ENCODE measurements around the gene MPPED1.

MPPED1 gene

DNA sequence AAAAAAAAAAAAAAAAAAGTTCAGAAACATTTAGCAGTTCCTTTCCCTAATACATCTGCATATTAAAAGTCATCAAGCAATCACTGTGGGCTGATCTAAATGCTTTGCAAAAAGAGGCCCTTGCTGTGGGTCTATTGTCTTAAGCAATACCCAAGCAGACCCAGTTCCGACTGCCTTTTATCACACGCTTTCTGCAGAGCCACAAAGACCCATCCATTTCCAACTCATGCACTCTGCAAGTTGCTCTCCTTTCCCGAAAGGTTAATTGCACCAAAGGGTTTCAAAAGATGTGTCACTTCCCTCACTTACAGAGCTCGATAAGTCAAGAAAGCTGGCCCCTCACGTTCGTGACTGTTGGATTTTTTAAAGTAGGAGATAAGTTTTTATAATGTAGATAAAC is 138.9 kb downstream of the MPPED1 start:
- no peak for DNase-seq (ENCODE audit: low read depth)
- TF ChIP-seq, protein P1, sequence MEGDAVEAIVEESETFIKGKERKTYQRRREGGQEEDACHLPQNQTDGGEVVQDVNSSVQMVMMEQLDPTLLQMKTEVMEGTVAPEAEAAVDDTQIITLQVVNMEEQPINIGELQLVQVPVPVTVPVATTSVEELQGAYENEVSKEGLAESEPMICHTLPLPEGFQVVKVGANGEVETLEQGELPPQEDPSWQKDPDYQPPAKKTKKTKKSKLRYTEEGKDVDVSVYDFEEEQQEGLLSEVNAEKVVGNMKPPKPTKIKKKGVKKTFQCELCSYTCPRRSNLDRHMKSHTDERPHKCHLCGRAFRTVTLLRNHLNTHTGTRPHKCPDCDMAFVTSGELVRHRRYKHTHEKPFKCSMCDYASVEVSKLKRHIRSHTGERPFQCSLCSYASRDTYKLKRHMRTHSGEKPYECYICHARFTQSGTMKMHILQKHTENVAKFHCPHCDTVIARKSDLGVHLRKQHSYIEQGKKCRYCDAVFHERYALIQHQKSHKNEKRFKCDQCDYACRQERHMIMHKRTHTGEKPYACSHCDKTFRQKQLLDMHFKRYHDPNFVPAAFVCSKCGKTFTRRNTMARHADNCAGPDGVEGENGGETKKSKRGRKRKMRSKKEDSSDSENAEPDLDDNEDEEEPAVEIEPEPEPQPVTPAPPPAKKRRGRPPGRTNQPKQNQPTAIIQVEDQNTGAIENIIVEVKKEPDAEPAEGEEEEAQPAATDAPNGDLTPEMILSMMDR (conservative IDR thresholded peaks at IDR 0.05; ENCODE audit: low read depth, low read length) = no peak
- no peak overlapping the region for H3K4me3 ChIP-seq (ENCODE audit: low read length)

DNA sequence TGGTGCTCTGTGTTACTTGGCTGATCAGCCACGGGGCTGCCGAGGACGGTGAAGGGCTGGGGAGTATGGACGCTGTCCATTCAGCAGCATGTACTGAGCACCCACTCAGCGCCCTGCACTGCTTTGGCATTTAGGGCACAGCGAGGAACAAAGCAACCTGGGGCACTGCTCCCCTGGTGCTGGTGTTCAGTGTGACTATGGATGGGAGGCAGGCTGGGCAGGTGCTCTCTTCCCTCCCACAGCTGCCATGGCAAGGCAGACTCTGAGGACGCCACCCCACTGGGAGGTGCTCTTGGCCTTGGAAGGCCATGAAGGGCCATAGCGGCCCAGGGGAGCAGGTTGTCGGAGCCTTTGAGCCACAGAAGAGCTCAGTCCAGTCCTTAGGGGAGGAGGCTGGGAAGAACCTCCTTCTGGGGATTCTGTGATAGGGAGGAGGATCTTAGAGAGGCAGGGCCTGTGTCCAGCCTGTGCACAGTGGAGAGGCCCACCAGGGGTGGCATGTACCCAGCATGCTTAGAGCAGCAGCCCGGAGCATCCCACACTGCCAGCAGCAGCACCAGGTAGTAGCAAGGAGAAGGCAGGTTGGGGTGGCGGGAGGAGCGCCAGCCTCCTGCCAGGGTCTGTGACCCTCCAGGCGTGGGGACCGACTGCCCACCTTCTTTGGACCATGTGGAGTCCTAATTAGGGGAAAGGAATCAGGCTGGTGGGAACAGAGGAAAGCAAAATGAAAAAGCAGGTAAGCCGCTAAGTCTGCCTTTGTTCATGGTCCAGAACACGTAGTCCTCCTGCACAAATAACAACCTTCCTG is 141.8 kb downstream of the MPPED1 start:
- no peak overlapping the region for H3K4me3 ChIP-seq (ENCODE audit: low read length)
- no peak for DNase-seq (ENCODE audit: low read depth)
- TF ChIP-seq, protein P1 (conservative IDR thresholded peaks at IDR 0.05; ENCODE audit: low read depth, low read length) = no peak

DNA sequence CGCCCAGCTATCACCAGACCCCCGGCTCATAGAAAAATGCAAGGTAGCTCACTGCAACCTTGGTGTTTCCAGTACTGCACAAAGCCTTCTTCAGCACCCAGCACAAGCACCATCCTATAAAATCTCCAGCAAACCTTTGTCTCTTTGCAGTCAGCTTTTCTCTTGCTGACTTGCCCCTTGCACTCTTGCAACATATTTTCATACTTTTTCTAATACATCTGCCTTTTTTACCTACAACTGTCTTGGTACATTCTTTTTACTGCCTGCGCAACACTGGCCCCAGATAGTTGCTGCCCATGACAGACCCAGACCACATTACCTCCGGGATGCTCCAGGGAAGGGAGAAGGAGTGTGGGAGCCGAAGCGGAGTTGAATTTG is 142.4 kb downstream of the MPPED1 start:
- TF ChIP-seq, protein P1 (conservative IDR thresholded peaks at IDR 0.05; ENCODE audit: low read depth, low read length) = no peak
- H3K4me3 ChIP-seq (ENCODE audit: low read length) = no peak overlapping the region
- DNase-seq (ENCODE audit: low read depth) = no peak

GRCh38 chr22:43554694-43555365 is 143.0 kb downstream of the MPPED1 start:
- H3K4me3 ChIP-seq (ENCODE audit: low read length) = no peak overlapping the region
- TF ChIP-seq, protein P1 (conservative IDR thresholded peaks at IDR 0.05; ENCODE audit: low read depth, low read length) = no peak
- DNase-seq (ENCODE audit: low read depth) = no peak

DNA sequence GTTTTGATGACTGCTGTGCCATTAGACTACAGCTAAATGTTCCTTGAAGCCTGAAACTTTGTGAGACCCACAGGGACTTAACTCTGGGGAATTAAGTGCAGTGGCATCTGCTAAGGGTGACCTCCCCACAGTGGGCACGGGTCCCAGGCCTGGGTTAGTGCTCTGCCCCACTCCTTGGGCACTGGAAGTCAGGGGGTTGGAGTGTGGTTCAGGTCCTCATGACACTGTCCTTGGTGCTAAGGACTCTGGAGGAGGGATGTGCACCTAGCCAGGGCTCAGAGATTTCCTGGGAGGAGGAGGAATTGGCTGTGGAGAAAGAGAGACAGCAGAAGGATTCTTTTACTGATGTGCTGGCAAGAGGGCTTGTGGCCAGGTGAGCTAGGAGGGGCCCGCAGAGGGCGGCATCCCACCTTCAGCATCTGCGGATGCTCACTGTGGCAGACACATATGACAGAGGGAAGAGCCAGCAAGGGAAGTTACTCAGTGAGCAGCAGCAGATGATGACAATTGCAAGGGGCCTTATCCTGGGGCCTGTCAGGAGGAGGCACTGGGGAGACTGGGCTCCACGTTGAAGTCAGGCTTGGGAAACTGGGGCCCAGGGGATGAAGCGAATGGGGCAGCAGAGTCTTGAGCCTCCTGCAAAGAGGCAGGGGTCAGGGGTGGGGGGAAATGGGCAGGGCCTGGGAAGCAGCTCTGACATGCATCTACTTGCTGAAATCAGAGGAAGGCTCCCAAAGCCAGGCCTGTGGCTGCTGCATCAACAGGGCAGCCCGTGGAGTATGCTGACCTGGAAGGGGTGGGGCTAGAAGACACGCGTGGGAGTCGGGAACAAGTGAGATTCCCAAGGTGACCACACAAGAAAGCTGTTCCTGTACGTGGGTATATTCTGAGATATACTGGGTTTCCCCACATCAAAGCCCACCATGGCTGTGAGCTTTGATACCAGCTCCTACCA is 144.0 kb downstream of the MPPED1 start:
- DNase-seq (ENCODE audit: low read depth) = no peak
- H3K4me3 ChIP-seq (ENCODE audit: low read length) = no peak overlapping the region
- TF ChIP-seq, protein P1 (conservative IDR thresholded peaks at IDR 0.05; ENCODE audit: low read depth, low read length) = no peak

Data from retinal pigment epithelial cell (primary cell).